ENCODE results near the gene SMC5. TPM values are rescaled to one million over a fixed set of nuclear protein-coding genes. Genes with fewer than 3 reads are reported as not detected.

Gene SMC5
- 10 to 100 TPM; 20.8 to 45.4 (median 31.4) TPM for total RNA-seq

- no peak for TF ChIP-seq CTCF (IDR thresholded peaks at IDR 0.05)
- DNase-seq (ENCODE audit: low spot score) (peak; percentile 83), ATAC-seq (ENCODE audit: low FRiP score) (peak; percentile 96)
Measured at GRCh38 chr9:70258692-70259511, at the start of gene SMC5. TSS of gene SMC5 (plus strand) at chr9:70258978. CDS start at chr9:70259079, 101 bp downstream.

GRCh38 chr9:70217029-70217428, 41.7 kb upstream of the SMC5 start:
- TF ChIP-seq CTCF (IDR thresholded peaks at IDR 0.05) = no peak
- ATAC-seq (ENCODE audit: low FRiP score) (no peak), DNase-seq (ENCODE audit: low spot score) (no peak)

DNA sequence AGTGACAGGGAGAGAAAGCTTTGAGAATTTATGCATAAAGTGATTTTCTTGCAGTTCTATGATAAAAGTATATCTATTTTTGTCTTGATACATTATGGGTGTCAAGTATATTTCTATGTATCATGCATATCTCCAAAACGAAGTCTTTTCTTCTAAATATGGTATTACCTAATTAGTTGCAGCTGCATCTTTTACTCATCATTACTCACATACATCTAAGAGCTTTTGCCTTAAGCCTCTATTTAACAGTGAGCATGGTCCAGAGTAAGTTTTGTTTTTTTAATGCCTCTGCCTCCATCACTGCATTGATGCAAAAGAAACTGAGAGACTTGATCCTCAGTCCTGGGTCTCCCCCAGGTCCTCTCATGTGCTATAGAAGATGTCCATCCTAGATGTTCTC, 40.0 kb upstream of the SMC5 start:
- ATAC-seq (ENCODE audit: low FRiP score) = no peak
- TF ChIP-seq CTCF (IDR thresholded peaks at IDR 0.05) = no peak
- no peak for DNase-seq (ENCODE audit: low spot score)

DNA sequence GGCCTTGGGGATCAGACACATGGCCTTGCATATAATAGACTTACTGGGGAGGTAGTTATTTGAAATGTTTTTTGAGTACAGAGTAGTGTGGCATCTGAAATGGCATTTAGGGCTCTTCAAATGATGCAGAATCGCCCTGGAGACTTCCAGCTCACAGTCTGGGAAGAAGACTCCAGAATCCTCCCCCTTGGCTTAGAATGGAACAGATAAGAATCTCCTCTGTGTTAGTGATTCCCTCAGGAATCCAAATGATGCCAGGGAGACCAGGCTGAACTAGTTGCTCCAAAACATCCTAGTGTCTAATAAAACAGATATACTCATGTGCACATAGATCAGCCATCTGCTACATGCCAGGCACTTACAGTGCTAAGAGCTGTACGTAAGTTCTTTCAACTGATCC, 38.6 kb upstream of the SMC5 start:
- ATAC-seq (ENCODE audit: low FRiP score) (no peak), DNase-seq (ENCODE audit: low spot score) (no peak)
- TF ChIP-seq CTCF (IDR thresholded peaks at IDR 0.05) = no peak

DNA sequence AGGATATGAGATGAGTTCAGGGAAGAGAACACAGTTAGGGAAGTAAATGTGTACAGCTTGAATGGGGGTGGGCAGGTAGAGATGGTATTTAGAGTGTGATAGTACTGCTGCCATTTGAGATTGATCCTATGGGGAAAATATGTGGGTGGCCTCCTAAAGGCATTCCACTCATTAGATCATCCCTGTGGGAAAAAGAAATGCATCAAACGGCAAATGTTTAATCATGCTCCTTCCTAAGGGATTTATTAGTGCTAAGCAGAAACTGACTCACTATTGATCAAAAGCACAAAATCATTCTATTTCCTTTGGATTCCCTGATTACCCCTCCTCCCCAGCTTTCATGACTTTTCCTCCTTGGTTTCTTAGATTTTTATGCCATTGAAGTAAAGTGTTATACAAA, 36.4 kb upstream of the SMC5 start:
- no peak for TF ChIP-seq CTCF (IDR thresholded peaks at IDR 0.05)
- no peak for ATAC-seq (ENCODE audit: low FRiP score)
- DNase-seq (ENCODE audit: low spot score) = no peak

DNA sequence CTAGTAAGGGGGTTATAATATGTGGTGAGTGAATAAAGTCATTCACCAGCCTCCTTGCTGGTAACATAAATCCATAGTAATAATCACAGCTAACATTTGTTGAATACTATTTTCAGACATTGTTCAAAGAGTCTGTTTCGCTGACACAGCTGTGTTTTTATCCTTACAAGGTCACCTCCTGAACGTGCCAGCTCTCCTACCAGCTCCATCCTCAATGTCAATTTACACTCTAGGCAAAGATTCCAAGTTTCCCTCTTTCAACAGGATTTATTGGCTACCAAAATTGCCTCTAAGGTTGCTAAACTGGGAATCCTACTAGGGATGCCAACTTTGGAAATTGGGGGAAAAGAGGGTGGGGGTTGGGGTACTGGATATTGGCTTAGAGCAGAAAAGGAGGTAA, 30.7 kb upstream of the SMC5 start:
- DNase-seq (ENCODE audit: low spot score) (no peak), ATAC-seq (ENCODE audit: low FRiP score) (no peak)
- TF ChIP-seq CTCF (IDR thresholded peaks at IDR 0.05) = no peak

- TF ChIP-seq CTCF (IDR thresholded peaks at IDR 0.05) = no peak
- DNase-seq (ENCODE audit: low spot score) (no peak), ATAC-seq (ENCODE audit: low FRiP score) (no peak)
Measured at GRCh38 chr9:70228611-70229010, 30.2 kb upstream of the SMC5 start.
